Measurements from ENCODE around the gene SSTR5.

Gene SSTR5

GRCh38 chr16:1094124-1094479 is 21.6 kb downstream of the SSTR5 start:
- Histone ChIP-seq H3K4me3 (ENCODE audit: low read length) (no peak overlapping the region), H3K9ac (ENCODE audit: low read length) (no peak overlapping the region), H3K36me3 (ENCODE audit: control insufficient read depth, insufficient read depth, low read length) (no peaks in the 10 kb centered on the region), H3K27ac (ENCODE audit: low read depth, low read length) (no peak overlapping the region), H3K27me3 (ENCODE audit: control insufficient read depth, insufficient read depth, low read length) (peaks cover 20% of the 10 kb centered on the region), H3K4me1 (ENCODE audit: control insufficient read depth, insufficient read depth, low read length) (no peaks in the 10 kb centered on the region)

GRCh38 chr16:1094601-1095449 is 22.3 kb downstream of the SSTR5 start:
- H3K27ac ChIP-seq (ENCODE audit: low read depth, low read length) = no peak overlapping the region
- H3K9ac ChIP-seq (ENCODE audit: low read length) = no peak overlapping the region
- no peaks in the 10 kb centered on the region for H3K36me3 ChIP-seq (ENCODE audit: control insufficient read depth, insufficient read depth, low read length)
- H3K4me1 ChIP-seq (ENCODE audit: control insufficient read depth, insufficient read depth, low read length) = no peaks in the 10 kb centered on the region
- H3K27me3 ChIP-seq (ENCODE audit: control insufficient read depth, insufficient read depth, low read length) = peaks cover 23% of the 10 kb centered on the region
- H3K4me3 ChIP-seq (ENCODE audit: low read length) = no peak overlapping the region

- Histone ChIP-seq H3K36me3 (ENCODE audit: control insufficient read depth, insufficient read depth, low read length) (no peaks in the 10 kb centered on the region), H3K4me1 (ENCODE audit: control insufficient read depth, insufficient read depth, low read length) (no peaks in the 10 kb centered on the region), H3K4me3 (ENCODE audit: low read length) (no peak overlapping the region), H3K27ac (ENCODE audit: low read depth, low read length) (no peak overlapping the region), H3K27me3 (ENCODE audit: control insufficient read depth, insufficient read depth, low read length) (peaks cover 22% of the 10 kb centered on the region), H3K9ac (ENCODE audit: low read length) (no peak overlapping the region)
Measured at GRCh38 chr16:1095450-1096168, 23.1 kb downstream of the SSTR5 start.

GRCh38 chr16:1096169-1097082 is 23.9 kb downstream of the SSTR5 start, which contains the start of gene C1QTNF8:
Gene C1QTNF8 (minus strand): TSS chr16:1096244. CDS start chr16:1094922, 1,322 bp downstream.
- no peak within 1 kb of the TSS for H3K4me3 ChIP-seq (ENCODE audit: low read length)
- no peaks in the 10 kb centered on the region for H3K36me3 ChIP-seq (ENCODE audit: control insufficient read depth, insufficient read depth, low read length)
- H3K27ac ChIP-seq (ENCODE audit: low read depth, low read length) = no peak within 1 kb of the TSS
- peaks cover 20% of the 10 kb centered on the region for H3K27me3 ChIP-seq (ENCODE audit: control insufficient read depth, insufficient read depth, low read length)
- no peaks in the 10 kb centered on the region for H3K4me1 ChIP-seq (ENCODE audit: control insufficient read depth, insufficient read depth, low read length)
- no peak within 1 kb of the TSS for H3K9ac ChIP-seq (ENCODE audit: low read length)

GRCh38 chr16:1097156-1097555 is 24.6 kb downstream of the SSTR5 start:
- Histone ChIP-seq H3K27ac (ENCODE audit: low read depth, low read length) (no peak overlapping the region), H3K27me3 (ENCODE audit: control insufficient read depth, insufficient read depth, low read length) (peaks cover 20% of the 10 kb centered on the region)

GRCh38 chr16:1097800-1098199 is 25.3 kb downstream of the SSTR5 start:
- H3K27ac ChIP-seq (ENCODE audit: low read depth, low read length) = no peak overlapping the region
- H3K27me3 ChIP-seq (ENCODE audit: control insufficient read depth, insufficient read depth, low read length) = peaks cover 20% of the 10 kb centered on the region
- no peaks in the 10 kb centered on the region for H3K36me3 ChIP-seq (ENCODE audit: control insufficient read depth, insufficient read depth, low read length)
- H3K4me1 ChIP-seq (ENCODE audit: control insufficient read depth, insufficient read depth, low read length) = no peaks in the 10 kb centered on the region
- H3K9ac ChIP-seq (ENCODE audit: low read length) = no peak overlapping the region
- no peak overlapping the region for H3K4me3 ChIP-seq (ENCODE audit: low read length)

More at GRCh38 chr16:1097156-1097555, 24.6 kb downstream of the SSTR5 start:
- H3K4me3 ChIP-seq (ENCODE audit: low read length) = no peak overlapping the region
- no peaks in the 10 kb centered on the region for H3K4me1 ChIP-seq (ENCODE audit: control insufficient read depth, insufficient read depth, low read length)
- H3K36me3 ChIP-seq (ENCODE audit: control insufficient read depth, insufficient read depth, low read length) = no peaks in the 10 kb centered on the region
- no peak overlapping the region for H3K9ac ChIP-seq (ENCODE audit: low read length)

GRCh38 chr16:1098266-1098991 is 25.9 kb downstream of the SSTR5 start:
- Histone ChIP-seq H3K36me3 (ENCODE audit: control insufficient read depth, insufficient read depth, low read length) (no peaks in the 10 kb centered on the region), H3K9ac (ENCODE audit: low read length) (no peak overlapping the region), H3K27ac (ENCODE audit: low read depth, low read length) (no peak overlapping the region), H3K4me1 (ENCODE audit: control insufficient read depth, insufficient read depth, low read length) (no peaks in the 10 kb centered on the region), H3K4me3 (ENCODE audit: low read length) (no peak overlapping the region), H3K27me3 (ENCODE audit: control insufficient read depth, insufficient read depth, low read length) (peaks cover 20% of the 10 kb centered on the region)

GRCh38 chr16:1099189-1100083 is 26.9 kb downstream of the SSTR5 start:
- Histone ChIP-seq H3K36me3 (ENCODE audit: control insufficient read depth, insufficient read depth, low read length) (no peaks in the 10 kb centered on the region), H3K27ac (ENCODE audit: low read depth, low read length) (no peak overlapping the region), H3K4me1 (ENCODE audit: control insufficient read depth, insufficient read depth, low read length) (no peaks in the 10 kb centered on the region), H3K4me3 (ENCODE audit: low read length) (no peak overlapping the region), H3K9ac (ENCODE audit: low read length) (no peak overlapping the region), H3K27me3 (ENCODE audit: control insufficient read depth, insufficient read depth, low read length) (peaks cover 20% of the 10 kb centered on the region)

GRCh38 chr16:1100084-1100800 is 27.7 kb downstream of the SSTR5 start:
- H3K4me3 ChIP-seq (ENCODE audit: low read length) = no peak overlapping the region

GRCh38 chr16:1101133-1101532 is 28.6 kb downstream of the SSTR5 start:
- Histone ChIP-seq H3K9ac (ENCODE audit: low read length) (no peak overlapping the region), H3K27ac (ENCODE audit: low read depth, low read length) (no peak overlapping the region), H3K36me3 (ENCODE audit: control insufficient read depth, insufficient read depth, low read length) (no peaks in the 10 kb centered on the region), H3K4me1 (ENCODE audit: control insufficient read depth, insufficient read depth, low read length) (no peaks in the 10 kb centered on the region), H3K27me3 (ENCODE audit: control insufficient read depth, insufficient read depth, low read length) (peaks cover 13% of the 10 kb centered on the region), H3K4me3 (ENCODE audit: low read length) (no peak overlapping the region)

More at GRCh38 chr16:1100084-1100800, 27.7 kb downstream of the SSTR5 start:
- Histone ChIP-seq H3K36me3 (ENCODE audit: control insufficient read depth, insufficient read depth, low read length) (no peaks in the 10 kb centered on the region), H3K27me3 (ENCODE audit: control insufficient read depth, insufficient read depth, low read length) (peaks cover 20% of the 10 kb centered on the region), H3K27ac (ENCODE audit: low read depth, low read length) (no peak overlapping the region), H3K9ac (ENCODE audit: low read length) (no peak overlapping the region), H3K4me1 (ENCODE audit: control insufficient read depth, insufficient read depth, low read length) (no peaks in the 10 kb centered on the region)
